Lung (tissue), 12 donors: ENCODE measurements around the gene CETP. TPM values are rescaled to one million over a fixed set of nuclear protein-coding genes. Genes with fewer than 3 reads are reported as not detected.

Experiments used
- ATAC-seq: fragments of 200-7000 bp; cut with Tn5 transposase; one replicate; pipeline ENCODE4 v1.9.1; 2020; ENCODE audit warnings: moderate number of reproducible peaks; ENCODE audit not compliant: insufficient read depth, low FRiP score
- DNase-seq, 3 donors: peaks; one replicate each; pipeline ENCODE4 v3.0.0-alpha.2; 2013 to 2017
- H3K27ac ChIP-seq, 2 donors: one replicate each; pipeline ENCODE4 v1.5.1; 2013; ENCODE audit warnings: mild to moderate bottlenecking in 2 of 2, moderate library complexity in 2 of 2, control low read depth in 1 of 2, inconsistent platforms in 1 of 2, low read depth in 1 of 2, low read length in 1 of 2
- H3K27me3 ChIP-seq, 3 donors: one replicate each; pipeline ENCODE4 v1.5.1; 2013; ENCODE audit warnings: low read length in 2 of 3; ENCODE audit not compliant: control insufficient read depth in 3 of 3, insufficient read depth in 3 of 3
- H3K36me3 ChIP-seq, 4 donors: one replicate each; pipeline ENCODE4 v1.5.1; 2013; ENCODE audit warnings: low read length in 4 of 4, mild to moderate bottlenecking in 1 of 4, moderate library complexity in 1 of 4; ENCODE audit not compliant: control insufficient read depth in 4 of 4, insufficient read depth in 4 of 4
- H3K4me1 ChIP-seq, 5 donors: one replicate each; pipeline ENCODE4 v1.5.1; 2013; ENCODE audit warnings: low read length in 5 of 5, mild to moderate bottlenecking in 2 of 5, moderate library complexity in 1 of 5; ENCODE audit not compliant: control insufficient read depth in 5 of 5, insufficient read depth in 5 of 5
- H3K4me3 ChIP-seq: one replicate; pipeline ENCODE4 v1.5.1; 2013; ENCODE audit warnings: mild to moderate bottlenecking, control low read depth, moderate library complexity
- H3K9ac ChIP-seq, 2 donors: one replicate each; pipeline ENCODE4 v1.5.1; 2013; ENCODE audit warnings: low read length in 2 of 2, control low read depth in 1 of 2; ENCODE audit not compliant: insufficient read depth in 1 of 2
- H3K9me3 ChIP-seq, 4 donors: one replicate each; pipeline ENCODE4 v1.5.1; 2013; ENCODE audit warnings: low read length in 3 of 4, mild to moderate bottlenecking in 1 of 4, moderate library complexity in 1 of 4; ENCODE audit not compliant: control insufficient read depth in 4 of 4, insufficient read depth in 3 of 4
- WGBS, 2 donors: extraction: QIAGEN DNeasy Blood & Tissue Kit; methylation state at CpG; one replicate each; pipeline ENCODE4 v1.1.7; 2013; 5-methylcytosine and 5-hydroxymethylcytosine counted together
- polyA plus RNA-seq, 2 donors: library from polyadenylated mRNA; stranded (reverse); fragments of 200-250 nt; gene quantifications; one replicate each; pipeline ENCODE4 v1.2.1, GENCODE V29; 2013
- total RNA-seq, 2 donors: library from RNA; depleted of rRNA in 1 of 2; stranded (reverse); fragments of >200 nt in 1 of 2; gene quantifications; one replicate each; pipeline ENCODE4 v1.2.1, GENCODE V29; 2014 to 2021
- TF ChIP-seq, protein P1 (sequence below): IDR thresholded peaks from 2 replicates; pipeline ENCODE4 v1.5.1; 2012; ENCODE audit warnings: mild to moderate bottlenecking; ENCODE audit errors: control extremely low read depth, extremely low read depth
- donor health status: control.
- donor health status: control.
- donor health status: Bipolar disorder and iron deficiency.
- donor health status: healthy.
- donor health status: DM: yes; HTN: yes; CAD: no.

The CETP gene
- total and polyA plus RNA-seq, 4 donors, result 0.71 to 8.4 (median 0.83) TPM

DNA sequence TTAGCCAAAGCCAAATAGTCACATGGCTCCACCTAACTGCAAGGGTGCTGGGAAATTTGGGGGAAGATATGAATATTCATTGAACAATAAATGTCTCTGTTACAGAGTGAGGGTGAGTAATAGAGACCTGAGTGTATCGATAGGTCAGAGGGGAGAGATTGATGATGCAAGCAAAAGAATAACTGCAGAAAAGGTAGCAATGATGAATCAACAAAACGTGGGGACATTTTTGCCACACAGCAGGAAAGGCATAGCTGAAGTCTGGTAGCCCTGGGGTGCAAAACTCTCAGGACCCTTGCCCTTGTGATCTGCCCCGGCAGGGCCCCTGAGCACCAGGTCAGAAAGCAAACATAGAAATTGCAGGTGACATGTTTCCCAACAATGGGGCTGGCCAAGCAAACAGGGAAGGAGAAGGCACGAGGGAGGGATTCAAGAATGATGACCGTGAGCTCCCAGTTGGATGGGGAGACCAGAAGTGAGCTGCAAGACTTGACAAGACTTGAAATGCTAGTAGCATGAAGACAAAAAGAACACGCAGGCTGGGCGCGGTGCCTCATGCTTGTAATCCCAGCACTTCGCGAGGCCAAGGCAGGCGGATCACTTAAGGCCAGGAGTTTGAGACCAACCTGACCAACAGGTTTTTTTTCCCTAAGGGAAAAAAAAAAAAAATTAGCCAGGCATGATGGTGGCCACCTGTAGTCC lies 42.5 kb upstream of the CETP start:
- Histone ChIP-seq H3K4me3 (no peak overlapping the region), H3K9me3 (no peaks in the 10 kb centered on the region), H3K9ac (no peak overlapping the region), H3K27ac (no peak overlapping the region), H3K4me1 (peaks cover 0 to 13% (median 6%) of the 10 kb centered on the region in 5 donors), H3K27me3 (no peaks in the 10 kb centered on the region), H3K36me3 (no peaks in the 10 kb centered on the region)
- no peak for DNase-seq
- TF ChIP-seq, protein P1, sequence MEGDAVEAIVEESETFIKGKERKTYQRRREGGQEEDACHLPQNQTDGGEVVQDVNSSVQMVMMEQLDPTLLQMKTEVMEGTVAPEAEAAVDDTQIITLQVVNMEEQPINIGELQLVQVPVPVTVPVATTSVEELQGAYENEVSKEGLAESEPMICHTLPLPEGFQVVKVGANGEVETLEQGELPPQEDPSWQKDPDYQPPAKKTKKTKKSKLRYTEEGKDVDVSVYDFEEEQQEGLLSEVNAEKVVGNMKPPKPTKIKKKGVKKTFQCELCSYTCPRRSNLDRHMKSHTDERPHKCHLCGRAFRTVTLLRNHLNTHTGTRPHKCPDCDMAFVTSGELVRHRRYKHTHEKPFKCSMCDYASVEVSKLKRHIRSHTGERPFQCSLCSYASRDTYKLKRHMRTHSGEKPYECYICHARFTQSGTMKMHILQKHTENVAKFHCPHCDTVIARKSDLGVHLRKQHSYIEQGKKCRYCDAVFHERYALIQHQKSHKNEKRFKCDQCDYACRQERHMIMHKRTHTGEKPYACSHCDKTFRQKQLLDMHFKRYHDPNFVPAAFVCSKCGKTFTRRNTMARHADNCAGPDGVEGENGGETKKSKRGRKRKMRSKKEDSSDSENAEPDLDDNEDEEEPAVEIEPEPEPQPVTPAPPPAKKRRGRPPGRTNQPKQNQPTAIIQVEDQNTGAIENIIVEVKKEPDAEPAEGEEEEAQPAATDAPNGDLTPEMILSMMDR, result no peak
- WGBS, 2 donors, result 75 to 83% methylated on average over 11 of the region's 11 CpGs
- ATAC-seq, result no peak

GRCh38 chr16:56921571-56921970 lies 40.2 kb upstream of the CETP start:
- WGBS, 2 donors, result 80 to 93% methylated on average over 4 of the region's 4 CpGs
- H3K4me3 ChIP-seq, result no peak overlapping the region
- DNase-seq, result no peak
- no peaks in the 10 kb centered on the region for H3K36me3 ChIP-seq
- no peaks in the 10 kb centered on the region for H3K27me3 ChIP-seq
- no peak overlapping the region for H3K9ac ChIP-seq
- no peak for ATAC-seq
- H3K9me3 ChIP-seq, result no peaks in the 10 kb centered on the region
- H3K27ac ChIP-seq, result no peak overlapping the region
- TF ChIP-seq, protein P1, result no peak
- H3K4me1 ChIP-seq, result peaks cover 0 to 8% (median 0%) of the 10 kb centered on the region in 5 donors

DNA sequence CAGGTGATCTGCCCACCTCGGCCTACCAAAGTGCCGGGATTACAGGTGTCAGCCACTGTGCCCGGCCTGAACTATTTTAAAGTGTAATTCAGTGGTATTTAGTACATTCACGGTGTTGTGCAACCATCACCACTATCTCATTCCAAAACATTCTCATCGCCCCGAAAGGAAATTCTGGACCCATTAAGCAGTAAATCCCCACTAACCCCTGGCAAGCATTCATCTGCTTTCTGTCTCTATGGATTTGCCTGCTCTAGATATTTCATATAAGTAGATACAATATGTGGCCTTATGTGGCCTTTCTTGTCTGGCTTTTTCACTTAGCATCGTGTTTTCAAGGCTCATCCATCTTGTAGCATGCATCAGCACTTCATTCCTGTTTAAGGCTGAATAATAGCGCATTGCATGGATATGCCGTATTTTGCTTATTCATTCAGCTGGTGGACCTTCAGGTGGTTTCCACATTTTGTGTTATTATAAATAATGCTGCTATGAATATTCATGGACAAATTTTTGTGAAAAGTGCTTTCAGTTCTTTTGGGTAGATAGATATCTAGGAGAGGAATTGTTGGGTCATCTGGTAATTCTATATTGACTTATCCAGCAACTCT lies 38.2 kb upstream of the CETP start:
- Histone ChIP-seq H3K9me3 (no peaks in the 10 kb centered on the region), H3K4me3 (no peak overlapping the region), H3K27ac (no peak overlapping the region), H3K9ac (no peak overlapping the region), H3K4me1 (peaks cover 0 to 4% (median 0%) of the 10 kb centered on the region in 5 donors), H3K36me3 (no peaks in the 10 kb centered on the region), H3K27me3 (no peaks in the 10 kb centered on the region)
- TF ChIP-seq, protein P1, result no peak
- ATAC-seq, result no peak
- 85 to 89% methylated on average over 9 of the region's 9 CpGs for WGBS, 2 donors
- DNase-seq, result no peak
